Cardiac muscle cell (in vitro differentiated cells and primary cell): Measurements from ENCODE around the gene ARPC4. TPM values are rescaled to one million over a fixed set of nuclear protein-coding genes. Genes with fewer than 3 reads are reported as not detected.

Source experiments
- DNase-seq, 2 donors: peaks; one replicate each; pipeline versions ENCODE4 v3.0.0 to v3.0.0-alpha.2; 2010 to 2017; ENCODE audit warnings: low read depth in 1 of 2, low spot score in 1 of 2
- H3K27ac ChIP-seq: fragments of 200-600 bp; sonication (generic); 2 replicates; pipeline ENCODE4 v1.5.1; 2016
- H3K27me3 ChIP-seq: fragments of 200-600 bp; sonication (generic); 2 replicates; pipeline ENCODE4 v1.6.0; 2016; ENCODE audit warnings: control low read depth
- H3K36me3 ChIP-seq: fragments of 200-600 bp; sonication (generic); 2 replicates; pipeline ENCODE4 v1.5.1; 2016; ENCODE audit warnings: control low read depth
- H3K4me1 ChIP-seq: fragments of 200-600 bp; sonication (generic); 2 replicates; pipeline ENCODE4 v1.8.1; 2017; ENCODE audit warnings: low read depth, mild to moderate bottlenecking, mixed run types
- H3K4me3 ChIP-seq: fragments of 200-600 bp; sonication (generic); 2 replicates; pipeline ENCODE4 v1.5.1; 2016; ENCODE audit warnings: mild to moderate bottlenecking
- H3K9me3 ChIP-seq: fragments of 200-600 bp; sonication (generic); 2 replicates; pipeline ENCODE4 v1.5.1; 2017; ENCODE audit warnings: low read depth, mild to moderate bottlenecking, control low read depth
- CTCF ChIP-seq: IDR thresholded peaks from 2 replicates; pipeline ENCODE4 v1.5.1; 2012; ENCODE audit warnings: low read depth, mild to moderate bottlenecking, low read length
- polyA plus RNA-seq: library from polyadenylated mRNA; unstranded; fragments of >200 nt; fragmentation: Nextera tagmentation; extraction: Ambion mirVana; gene quantifications from 2 replicates; pipeline ENCODE4 v1.2.1, GENCODE V29; 2016
- total RNA-seq: library from RNA; depleted of rRNA; stranded (reverse); fragments of >200 nt; gene quantifications from 2 replicates; pipeline ENCODE4 v1.2.3, GENCODE V29; 2016

Gene ARPC4
- total and polyA plus RNA-seq, 2 experiments from 2014 or later, result 114 to 138 TPM

DNA sequence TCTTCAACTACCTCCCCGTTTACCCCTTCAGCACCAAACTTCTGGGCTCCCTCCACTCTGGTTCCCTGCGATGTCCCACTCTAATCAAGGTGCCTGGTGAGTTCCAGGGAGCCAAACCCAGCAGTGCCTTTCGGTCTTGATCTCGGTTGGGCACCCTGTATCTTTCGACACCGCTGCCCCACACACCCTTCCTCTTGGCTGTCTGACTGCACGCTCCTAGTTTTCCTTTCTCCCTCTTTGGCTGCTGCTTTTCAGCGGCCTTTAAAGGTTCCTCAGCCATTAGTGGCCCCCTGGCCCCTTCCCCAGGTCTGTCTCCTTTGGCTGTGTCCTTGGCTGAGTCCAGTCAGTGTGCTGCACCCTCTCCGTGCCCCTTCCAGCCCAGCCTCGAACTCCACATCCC is 18.0 kb downstream of the ARPC4 start:
- no peaks in the 10 kb centered on the region for H3K27me3 ChIP-seq

GRCh38 chr3:9812870-9813483 is 20.1 kb downstream of the ARPC4 start:
- Histone ChIP-seq H3K4me3 (no peak overlapping the region), H3K27ac (no peak overlapping the region), H3K4me1 (peaks cover 11% of the 10 kb centered on the region), H3K36me3 (no peaks in the 10 kb centered on the region), H3K9me3 (no peaks in the 10 kb centered on the region), H3K27me3 (no peaks in the 10 kb centered on the region)
- no peak for TF ChIP-seq CTCF
- no peak for DNase-seq

More for the DNA sequence above, 18.0 kb downstream of the ARPC4 start:
- no peak overlapping the region for H3K27ac ChIP-seq
- H3K36me3 ChIP-seq, result peaks cover 4% of the 10 kb centered on the region
- H3K9me3 ChIP-seq, result no peaks in the 10 kb centered on the region
- no peak overlapping the region for H3K4me3 ChIP-seq
- no peak for TF ChIP-seq CTCF
- peaks cover 11% of the 10 kb centered on the region for H3K4me1 ChIP-seq
- no peak for DNase-seq

- no peak for TF ChIP-seq CTCF
- Histone ChIP-seq H3K36me3 (no peaks in the 10 kb centered on the region), H3K27me3 (no peaks in the 10 kb centered on the region), H3K4me3 (no peak overlapping the region), H3K27ac (no peak overlapping the region), H3K4me1 (no peaks in the 10 kb centered on the region), H3K9me3 (no peaks in the 10 kb centered on the region)
- DNase-seq, result no peak
These were observed 23.1 kb downstream of the ARPC4 start for GRCh38 chr3:9815986-9816385.

DNA sequence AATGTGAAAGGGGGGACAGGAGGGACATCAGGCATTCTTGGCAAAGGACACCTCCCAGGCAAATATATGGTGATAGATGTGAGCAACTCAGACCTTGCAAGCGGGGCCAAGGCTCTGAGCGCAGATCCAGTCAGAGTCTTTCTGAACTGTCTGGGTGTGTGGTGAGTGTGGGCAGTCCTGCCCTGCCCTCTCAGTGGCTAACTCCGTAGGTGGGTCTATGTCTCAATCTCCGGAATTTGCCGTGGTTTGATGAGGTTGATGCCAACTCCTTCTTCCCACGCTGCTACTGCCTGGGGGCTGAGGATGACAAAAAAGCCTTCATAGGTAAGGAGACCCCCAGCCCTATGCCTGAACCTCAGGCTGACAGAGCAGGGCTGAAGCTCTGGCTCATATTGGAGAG is 24.6 kb downstream of the ARPC4 start:
- no peak for TF ChIP-seq CTCF
- Histone ChIP-seq H3K27ac (no peak overlapping the region), H3K4me3 (no peak overlapping the region), H3K4me1 (no peaks in the 10 kb centered on the region), H3K27me3 (no peaks in the 10 kb centered on the region), H3K36me3 (no peaks in the 10 kb centered on the region), H3K9me3 (no peaks in the 10 kb centered on the region)
- DNase-seq, result no peak

DNA sequence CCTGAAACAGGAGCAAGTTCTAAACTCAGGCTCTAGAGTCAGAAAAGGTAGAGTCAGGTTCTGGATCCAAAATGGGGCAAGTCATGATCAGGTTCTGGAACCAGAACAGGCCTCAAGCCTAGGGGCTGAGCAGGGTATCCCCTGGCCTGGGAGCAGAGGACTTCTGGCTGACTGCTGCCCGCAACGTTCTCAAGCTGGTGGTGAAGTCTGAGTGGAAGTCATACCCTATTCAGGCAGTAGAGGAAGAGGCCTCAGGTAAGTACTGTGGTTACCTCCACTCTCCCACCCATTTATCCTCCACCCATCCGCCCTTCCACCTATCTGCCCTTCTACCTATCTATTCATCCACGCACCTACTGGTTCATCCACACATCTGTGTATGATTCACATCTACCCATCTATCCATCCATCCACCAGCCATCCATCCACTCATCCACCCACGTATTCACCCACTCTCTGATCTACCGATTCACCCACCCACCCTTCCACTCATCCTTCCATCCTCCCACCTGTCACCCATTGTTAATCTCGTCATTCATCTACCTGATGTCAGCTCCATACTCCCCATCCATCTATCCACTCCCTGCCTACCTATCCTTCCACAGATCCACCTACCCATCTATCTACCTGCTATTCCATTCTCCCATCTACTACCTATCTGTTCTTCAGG is 25.9 kb downstream of the ARPC4 start:
- no peak for DNase-seq
- TF ChIP-seq CTCF, result no peak
- no peaks in the 10 kb centered on the region for H3K36me3 ChIP-seq

More for the DNA sequence above, 25.9 kb downstream of the ARPC4 start:
- Histone ChIP-seq H3K27me3 (no peaks in the 10 kb centered on the region), H3K4me3 (no peak overlapping the region), H3K27ac (no peak overlapping the region), H3K4me1 (no peaks in the 10 kb centered on the region), H3K9me3 (no peaks in the 10 kb centered on the region)
